Caco-2 (cell line): ENCODE data around the gene LRMDA. TPM values are rescaled to one million over a fixed set of nuclear protein-coding genes. Genes with fewer than 3 reads are reported as not detected.

Experiments used
- BruUV-seq: library from RNA; stranded (reverse); fragments of 400-500 nt; replicated peaks from 2 replicates; lab custom pipeline; 2021; lab: Mats Ljungman, UMichigan
- CTCF ChIA-PET: fragments of 300-600 bp; sonication (Branson Sonifier 250); formaldehyde crosslinking; loops from one replicate; lab custom pipeline; 2022; ENCODE audit warnings: antibody characterized with exemption; lab: Charles Lee
- POLR2A ChIA-PET: fragments of 300-600 bp; sonication (Branson Sonifier 250); formaldehyde crosslinking; loops from one replicate; lab custom pipeline; 2022; ENCODE audit warnings: antibody characterized with exemption; lab: Charles Lee
- DNase-seq, 2 experiments: peaks; one replicate each; pipeline versions ENCODE4 v3.0.0 to v3.0.0-alpha.2; 2020 to 2022
- H3K27me3 ChIP-seq: replicated peaks from 2 replicates; pipeline ENCODE4 v1.6.0; 2011; ENCODE audit warnings: low read length; ENCODE audit not compliant: control insufficient read depth, insufficient read depth
- H3K36me3 ChIP-seq: 2 replicates; pipeline ENCODE4 v1.5.1; 2011; ENCODE audit warnings: low read length; ENCODE audit not compliant: control insufficient read depth, insufficient read depth
- H3K4me1 ChIP-seq: fragments of 250-450 bp; sonication (Bioruptor Pico); 2 replicates; pipeline ENCODE4 v1.5.1; 2020; ENCODE audit warnings: mild to moderate bottlenecking
- H3K4me3 ChIP-seq: 2 replicates; pipeline ENCODE4 v1.5.1; 2011; ENCODE audit warnings: low read depth, mild to moderate bottlenecking, control low read depth, low read length
- H3K9me3 ChIP-seq: fragments of 250-450 bp; sonication (Bioruptor Pico); 2 replicates; pipeline ENCODE4 v1.5.1; 2020; ENCODE audit warnings: mild to moderate bottlenecking, moderate library complexity
- H3K27ac Mint-ChIP-seq: one replicate; pipeline ENCODE4 v1.8.0; 2022; ENCODE audit warnings: mixed read lengths; ENCODE audit not compliant: unreplicated experiment
- H3K27me3 Mint-ChIP-seq: one replicate; pipeline ENCODE4 v1.8.0; 2022; ENCODE audit warnings: mixed read lengths; ENCODE audit not compliant: insufficient read depth, unreplicated experiment
- H3K36me3 Mint-ChIP-seq: one replicate; pipeline ENCODE4 v1.8.0; 2022; ENCODE audit warnings: mild to moderate bottlenecking, mixed read lengths; ENCODE audit not compliant: insufficient read depth, unreplicated experiment
- H3K4me1 Mint-ChIP-seq: one replicate; pipeline ENCODE4 v1.8.0; 2022; ENCODE audit warnings: low read depth, mixed read lengths; ENCODE audit not compliant: unreplicated experiment
- H3K4me3 Mint-ChIP-seq: one replicate; pipeline ENCODE4 v1.8.0; 2022; ENCODE audit warnings: mild to moderate bottlenecking, moderate library complexity, mixed read lengths; ENCODE audit not compliant: unreplicated experiment
- H3K9me3 Mint-ChIP-seq: one replicate; pipeline ENCODE4 v1.8.0; 2022; ENCODE audit warnings: mixed read lengths; ENCODE audit not compliant: unreplicated experiment
- intact Hi-C: fragments of 100-400 bp; cut with micrococcal nuclease; formaldehyde crosslinking; loops from one replicate; pipeline ENCODE4 v1.10.0; 2022; ENCODE audit not compliant: unreplicated experiment
- total RNA-seq: library from RNA; stranded (reverse); gene quantifications from 2 replicates; pipeline ENCODE4 v1.2.3, GENCODE V29; 2022
- TF ChIP-seq, protein P1 (sequence below), 2 experiments: fragments of 200-600 bp in 1 of 2; IDR thresholded peaks; 1 replicate in 1 of 2; 2 replicates in 1 of 2; pipeline versions ENCODE4 v1.5.1 to v1.8.0; 2011 to 2022; ENCODE audit warnings: antibody characterized with exemption in 1 of 2, control low read depth in 1 of 2, inconsistent platforms in 1 of 2, low read depth in 1 of 2, low read length in 1 of 2, mild to moderate bottlenecking in 1 of 2, moderate library complexity in 1 of 2; ENCODE audit not compliant: insufficient read depth in 1 of 2, severe bottlenecking in 1 of 2, unreplicated experiment in 1 of 2

LRMDA gene
- total RNA-seq, 1 experiment from 2014 or later = 18.5 TPM

DNA sequence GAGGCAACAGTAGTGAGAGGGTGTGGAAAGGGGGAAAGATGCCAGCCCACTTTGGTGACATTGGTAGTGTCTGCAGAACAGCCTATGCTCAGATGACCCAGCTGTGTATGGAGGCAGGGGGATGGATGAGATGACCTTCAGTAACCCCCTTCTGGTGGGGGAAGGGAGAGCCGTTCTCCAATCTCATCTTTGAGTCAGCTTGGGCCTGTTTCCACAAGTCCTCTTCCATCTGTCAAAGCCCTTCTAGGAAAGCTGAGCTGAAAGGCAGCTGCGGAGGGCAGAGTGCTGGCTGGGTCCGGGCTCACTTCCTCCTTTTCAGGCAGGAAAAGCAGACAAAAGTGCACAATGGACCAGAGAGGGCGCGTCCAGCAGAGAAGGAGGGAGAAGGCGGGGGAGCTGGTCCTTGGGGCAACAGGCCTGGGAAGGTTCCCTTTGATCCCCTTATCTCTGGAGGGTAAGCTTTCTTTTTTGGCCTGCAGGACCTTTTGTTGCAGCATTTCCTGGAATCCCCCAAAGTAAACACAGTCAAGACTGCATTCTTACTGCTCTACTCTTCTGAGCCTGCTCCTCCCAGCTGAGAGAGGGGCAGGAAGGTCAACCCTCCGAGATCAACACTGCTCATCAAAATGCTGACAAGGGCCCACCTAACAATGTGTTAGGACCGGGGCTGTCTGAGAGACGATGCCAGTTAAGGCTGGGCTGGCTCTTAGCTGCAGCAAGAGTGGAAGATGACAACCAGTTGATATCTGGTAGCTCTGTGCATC lies 1.2 kb upstream of the LRMDA start:
- no peak overlapping the region for H3K4me3 ChIP-seq
- no TSS peak for BruUV-seq

DNA sequence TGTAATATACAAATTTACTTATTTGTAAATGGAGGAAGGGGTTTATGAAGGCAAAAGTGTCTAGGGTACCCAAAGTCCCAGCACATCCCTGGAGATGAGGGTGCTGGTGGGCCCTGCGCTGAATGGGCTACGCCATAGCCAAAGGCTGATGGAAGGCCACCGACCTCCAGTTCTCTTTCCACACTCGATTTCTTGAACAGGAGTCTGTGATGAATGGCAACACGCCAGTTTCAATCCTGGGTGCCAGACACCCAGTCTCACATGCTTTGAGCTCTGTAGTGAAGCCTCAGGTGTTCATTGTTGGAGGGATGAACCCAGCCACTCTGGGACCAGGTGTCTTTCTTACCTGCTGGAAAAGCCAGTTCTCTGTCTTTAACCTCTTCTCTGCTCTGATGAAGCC lies 752 bp downstream of the LRMDA start:
- peaks cover 6% of the 10 kb centered on the region for H3K36me3 Mint-ChIP-seq
- H3K4me3 Mint-ChIP-seq = peak overlapping the region; percentile 72
- peaks cover 44% of the 10 kb centered on the region for H3K4me1 Mint-ChIP-seq
- DNase-seq = no peak
- Histone ChIP-seq H3K4me3 (peak overlapping the region; percentile 80), H3K27me3 (no peaks in the 10 kb centered on the region), H3K36me3 (no peaks in the 10 kb centered on the region), H3K4me1 (peaks cover 48% of the 10 kb centered on the region), H3K9me3 (no peaks in the 10 kb centered on the region)
- intact Hi-C loops = no loop called here
- TF ChIP-seq, protein P1, sequence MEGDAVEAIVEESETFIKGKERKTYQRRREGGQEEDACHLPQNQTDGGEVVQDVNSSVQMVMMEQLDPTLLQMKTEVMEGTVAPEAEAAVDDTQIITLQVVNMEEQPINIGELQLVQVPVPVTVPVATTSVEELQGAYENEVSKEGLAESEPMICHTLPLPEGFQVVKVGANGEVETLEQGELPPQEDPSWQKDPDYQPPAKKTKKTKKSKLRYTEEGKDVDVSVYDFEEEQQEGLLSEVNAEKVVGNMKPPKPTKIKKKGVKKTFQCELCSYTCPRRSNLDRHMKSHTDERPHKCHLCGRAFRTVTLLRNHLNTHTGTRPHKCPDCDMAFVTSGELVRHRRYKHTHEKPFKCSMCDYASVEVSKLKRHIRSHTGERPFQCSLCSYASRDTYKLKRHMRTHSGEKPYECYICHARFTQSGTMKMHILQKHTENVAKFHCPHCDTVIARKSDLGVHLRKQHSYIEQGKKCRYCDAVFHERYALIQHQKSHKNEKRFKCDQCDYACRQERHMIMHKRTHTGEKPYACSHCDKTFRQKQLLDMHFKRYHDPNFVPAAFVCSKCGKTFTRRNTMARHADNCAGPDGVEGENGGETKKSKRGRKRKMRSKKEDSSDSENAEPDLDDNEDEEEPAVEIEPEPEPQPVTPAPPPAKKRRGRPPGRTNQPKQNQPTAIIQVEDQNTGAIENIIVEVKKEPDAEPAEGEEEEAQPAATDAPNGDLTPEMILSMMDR (IDR thresholded peaks at IDR 0.05; ENCODE audit: insufficient read depth in 1 of 2, low read depth in 1 of 2, low read length in 1 of 2, severe bottlenecking in 1 of 2, unreplicated experiment in 1 of 2) = no peak
- peak overlapping the region; percentile 84 for H3K27ac Mint-ChIP-seq
- BruUV-seq = TSS peak; percentile 26
- H3K9me3 Mint-ChIP-seq = no peaks in the 10 kb centered on the region
- no peaks in the 10 kb centered on the region for H3K27me3 Mint-ChIP-seq
- ChIA-PET CTCF (no interaction called here), POLR2A (interaction anchor here (1.1 kb wide), 1 partner anchor 30 kb away, joined by 6 read pairs; the partner anchor contains the start of gene ZNF503)

More for the DNA sequence above, 1.2 kb upstream of the LRMDA start:
- Histone ChIP-seq H3K36me3 (no peaks in the 10 kb centered on the region), H3K27me3 (no peaks in the 10 kb centered on the region), H3K9me3 (no peaks in the 10 kb centered on the region), H3K4me1 (peaks cover 52% of the 10 kb centered on the region)
- Mint-ChIP-seq H3K9me3 (no peaks in the 10 kb centered on the region), H3K36me3 (peaks cover 6% of the 10 kb centered on the region), H3K4me1 (peaks cover 44% of the 10 kb centered on the region), H3K27ac (peak overlapping the region; percentile 81), H3K27me3 (no peaks in the 10 kb centered on the region), H3K4me3 (peak overlapping the region; percentile 72)
- ChIA-PET POLR2A (interaction anchor here (1.1 to 2.2 kb wide), 6 partner anchors 21 to 183 kb away, joined by 3 to 24 read pairs (median 12); partner anchors contain the start of gene ZNF503), CTCF (interaction anchor here (1.0 to 1.7 kb wide), 6 partner anchors 15 to 873 kb away, joined by 3 to 9 read pairs (median 6); partner anchors contain the start of gene ZNF503)
- TF ChIP-seq, protein P1 (IDR thresholded peaks at IDR 0.05; ENCODE audit: insufficient read depth in 1 of 2, low read depth in 1 of 2, low read length in 1 of 2, severe bottlenecking in 1 of 2, unreplicated experiment in 1 of 2) = no peak
- intact Hi-C loops = loop anchor here (1.0 kb wide), 4 partner anchors 21 to 621 kb away; no protein-coding TSS in a partner anchor
- peak; percentile 93 to 96 for DNase-seq

GRCh38 chr10:75432763-75433162 lies 1.3 kb downstream of the LRMDA start:
- POLR2A ChIA-PET = interaction anchor here (1.1 kb wide), 1 partner anchor 31 kb away, joined by 6 read pairs; the partner anchor contains the start of gene ZNF503

More at GRCh38 chr10:75432763-75433162, 1.3 kb downstream of the LRMDA start:
- Mint-ChIP-seq H3K27me3 (no peaks in the 10 kb centered on the region), H3K9me3 (no peaks in the 10 kb centered on the region), H3K27ac (peak overlapping the region; percentile 84), H3K4me3 (peak overlapping the region; percentile 72), H3K4me1 (peaks cover 44% of the 10 kb centered on the region), H3K36me3 (peaks cover 6% of the 10 kb centered on the region)
- Histone ChIP-seq H3K4me1 (peaks cover 45% of the 10 kb centered on the region), H3K9me3 (no peaks in the 10 kb centered on the region), H3K4me3 (no peak overlapping the region), H3K36me3 (no peaks in the 10 kb centered on the region), H3K27me3 (no peaks in the 10 kb centered on the region)
- TF ChIP-seq, protein P1 (IDR thresholded peaks at IDR 0.05; ENCODE audit: insufficient read depth in 1 of 2, low read depth in 1 of 2, low read length in 1 of 2, severe bottlenecking in 1 of 2, unreplicated experiment in 1 of 2) = no peak
- no peak for DNase-seq
- intact Hi-C loops = no loop called here
- CTCF ChIA-PET = no interaction called here
- BruUV-seq = no TSS peak
